D721Med (cell line): ENCODE data around the gene PJA2.

ENCODE experiments used
- DNase-seq: peaks from one replicate; pipeline ENCODE4 v3.0.0; 2011; ENCODE audit warnings: low spot score; ENCODE audit not compliant: insufficient read length
- FAIRE-seq: peaks from 2 replicates; lab custom pipeline; 2011; peaks lifted over from hg19 to GRCh38; lab: Jason Lieb, UNC
- CTCF ChIP-seq: IDR thresholded peaks from 2 replicates; pipeline ENCODE4 v1.5.1; 2012; ENCODE audit warnings: mild to moderate bottlenecking, control low read depth; ENCODE audit not compliant: insufficient read depth; ENCODE audit errors: missing control alignments

The PJA2 gene

GRCh38 chr5:109350537-109351270 lies 59.1 kb downstream of the PJA2 start:
- TF ChIP-seq CTCF = no peak
- FAIRE-seq (no peak), DNase-seq (no peak)

- FAIRE-seq (no peak), DNase-seq (no peak)
- TF ChIP-seq CTCF = no peak
Observed at GRCh38 chr5:109349388-109349787, 60.4 kb downstream of the PJA2 start.

GRCh38 chr5:109347252-109347888 lies 62.4 kb downstream of the PJA2 start:
- no peak for DNase-seq
- FAIRE-seq = no peak
- TF ChIP-seq CTCF = no peak

- DNase-seq (no peak), FAIRE-seq (no peak)
- TF ChIP-seq CTCF = no peak
Observed at GRCh38 chr5:109345699-109346098, 64.1 kb downstream of the PJA2 start.

GRCh38 chr5:109340351-109340750 lies 69.4 kb downstream of the PJA2 start:
- TF ChIP-seq CTCF = no peak
- FAIRE-seq = no peak
- DNase-seq = no peak

GRCh38 chr5:109335114-109335513 lies 74.7 kb downstream of the PJA2 start:
- TF ChIP-seq CTCF = no peak
- FAIRE-seq = no peak
- DNase-seq = no peak

- FAIRE-seq (no peak), DNase-seq (no peak)
- no peak for TF ChIP-seq CTCF
Observed at GRCh38 chr5:109334056-109334455, 75.7 kb downstream of the PJA2 start.
